Measurements from ENCODE around the gene CYP11A1. TPM values are rescaled to one million over a fixed set of nuclear protein-coding genes. Genes with fewer than 3 reads are reported as not detected.
A peak's percentile ranks its signal among the peaks of the same experiment; 100 is the strongest.

Gene CYP11A1
- total RNA-seq, 1 donor from 2014 or later = not detected

DNA sequence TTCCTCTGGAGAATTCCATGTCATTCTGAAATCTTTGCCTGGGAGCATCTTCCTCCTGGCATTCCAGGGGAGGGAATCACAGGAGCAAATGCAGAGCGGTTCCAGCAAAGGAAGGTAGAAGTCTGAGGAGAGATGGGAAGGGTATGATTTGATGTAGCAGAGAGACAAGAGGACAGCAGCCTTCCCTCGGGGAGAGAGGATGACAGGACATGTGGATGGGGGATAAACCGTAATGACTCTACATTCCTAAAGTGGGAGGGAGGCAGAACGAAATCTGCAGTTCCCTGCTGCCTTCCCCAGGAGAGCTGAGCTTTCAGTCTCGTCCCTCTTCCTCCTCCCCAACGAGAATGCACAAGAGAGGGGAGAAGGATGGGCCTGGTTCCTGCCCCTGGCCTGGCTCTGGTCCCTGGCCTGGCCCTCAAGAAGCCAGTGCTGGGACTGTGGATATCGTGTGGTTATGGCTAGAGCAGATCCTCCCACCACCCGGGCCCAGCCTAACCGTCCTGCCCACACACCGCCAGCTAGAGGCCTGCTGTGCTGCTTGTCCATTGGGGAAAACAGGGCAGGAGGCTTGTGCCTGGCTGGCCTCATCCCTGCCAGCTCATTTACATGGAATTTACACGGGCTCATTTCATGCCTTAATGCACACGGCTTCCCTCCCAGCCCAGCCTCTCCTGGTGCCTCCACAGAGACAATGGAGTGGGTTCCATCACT lies 39.7 kb upstream of the CYP11A1 start:
- DNase-seq (ENCODE audit: low spot score) = no peak
- no peaks in the 10 kb centered on the region for H3K9me3 Mint-ChIP-seq
- peaks cover 38% of the 10 kb centered on the region for H3K4me1 Mint-ChIP-seq (ENCODE audit: low read depth)
- H3K27ac Mint-ChIP-seq = no peak overlapping the region
- H3K4me3 Mint-ChIP-seq (ENCODE audit: low read depth) = no peak overlapping the region
- H3K27me3 Mint-ChIP-seq (ENCODE audit: low read depth) = no peaks in the 10 kb centered on the region
- intact Hi-C loops (cut with micrococcal nuclease) = no loop called here
- peaks cover 42% of the 10 kb centered on the region for H3K36me3 Mint-ChIP-seq (ENCODE audit: low read depth)

DNA sequence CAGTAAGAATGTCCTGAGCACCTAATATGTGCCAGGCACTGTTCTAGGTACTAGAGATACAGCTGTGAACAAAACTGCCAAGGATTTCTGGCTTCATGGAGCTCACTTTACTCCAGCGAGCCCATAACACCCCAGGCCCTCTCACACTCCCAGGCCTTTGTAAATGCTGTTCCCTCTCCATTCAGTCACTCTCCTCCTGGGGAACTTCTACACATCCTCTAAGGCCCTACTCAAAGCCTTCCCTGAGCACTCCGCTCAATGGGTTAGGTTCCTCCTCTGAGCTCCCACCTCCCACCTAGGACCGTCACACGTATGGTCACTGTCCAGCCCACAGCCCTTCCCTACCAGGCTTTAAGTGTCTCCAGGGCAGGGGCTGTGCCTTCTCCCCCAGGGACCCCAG lies 39.1 kb upstream of the CYP11A1 start:
- Mint-ChIP-seq H3K4me3 (ENCODE audit: low read depth) (no peak overlapping the region), H3K27me3 (ENCODE audit: low read depth) (no peaks in the 10 kb centered on the region), H3K36me3 (ENCODE audit: low read depth) (peaks cover 37% of the 10 kb centered on the region), H3K9me3 (no peaks in the 10 kb centered on the region), H3K4me1 (ENCODE audit: low read depth) (peaks cover 44% of the 10 kb centered on the region), H3K27ac (no peak overlapping the region)
- intact Hi-C loops (cut with micrococcal nuclease) = no loop called here
- no peak for DNase-seq (ENCODE audit: low spot score)

DNA sequence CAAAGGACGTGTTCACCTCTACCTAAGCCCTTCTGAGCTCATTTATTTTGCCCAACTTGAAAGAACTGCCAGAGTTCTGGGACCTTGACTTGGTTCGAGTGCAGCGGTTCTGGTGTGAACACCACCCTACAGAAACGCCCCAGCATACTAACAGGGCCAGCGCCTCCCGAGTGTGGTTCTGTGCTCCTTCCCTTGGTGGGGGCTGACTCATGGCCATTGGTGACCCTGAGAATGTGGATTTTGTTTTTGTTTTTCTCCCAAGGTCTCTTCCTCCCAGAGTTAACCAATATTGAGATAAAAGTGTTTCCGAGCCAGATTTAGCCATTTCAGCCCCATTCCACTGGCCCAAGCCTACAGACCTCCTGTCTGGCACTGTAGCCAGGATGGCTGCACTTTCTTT lies 38.4 kb upstream of the CYP11A1 start:
- peaks cover 31% of the 10 kb centered on the region for H3K36me3 Mint-ChIP-seq (ENCODE audit: low read depth)
- no peak for DNase-seq (ENCODE audit: low spot score)
- H3K27ac Mint-ChIP-seq = no peak overlapping the region
- peaks cover 51% of the 10 kb centered on the region for H3K4me1 Mint-ChIP-seq (ENCODE audit: low read depth)
- intact Hi-C loops (cut with micrococcal nuclease) = no loop called here
- H3K27me3 Mint-ChIP-seq (ENCODE audit: low read depth) = no peaks in the 10 kb centered on the region
- no peak overlapping the region for H3K4me3 Mint-ChIP-seq (ENCODE audit: low read depth)
- no peaks in the 10 kb centered on the region for H3K9me3 Mint-ChIP-seq

DNA sequence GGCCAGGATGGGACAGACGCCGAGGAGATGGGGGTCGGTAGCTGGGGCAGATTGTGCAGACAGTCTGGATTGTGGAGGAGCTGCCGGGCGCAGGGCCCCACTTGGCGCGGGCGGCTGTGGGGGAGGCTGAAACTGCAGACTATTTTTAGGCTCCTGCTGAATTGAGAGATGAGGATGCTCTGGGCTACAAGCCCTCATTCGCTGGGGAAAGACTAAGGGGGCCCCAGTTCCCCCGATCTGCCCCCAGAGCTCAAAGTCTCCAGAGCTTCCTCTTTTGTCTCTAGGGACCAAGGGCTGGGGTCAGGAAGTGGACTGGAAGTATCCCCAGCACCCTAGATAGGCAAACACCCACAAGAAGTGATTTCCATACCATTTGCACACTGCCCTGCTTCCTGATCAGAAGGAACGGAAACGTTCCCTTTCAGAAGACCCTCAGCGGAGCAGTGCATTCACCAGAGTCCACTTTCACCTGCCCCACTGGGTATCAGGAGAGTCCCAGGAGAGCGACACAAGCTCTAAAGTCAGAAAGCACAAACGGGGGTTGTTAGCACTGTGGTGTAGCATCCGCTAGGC lies 36.6 kb upstream of the CYP11A1 start:
- DNase-seq (ENCODE audit: low spot score) = no peak
- H3K4me3 Mint-ChIP-seq (ENCODE audit: low read depth) = no peak overlapping the region
- intact Hi-C loops (cut with micrococcal nuclease) = loop anchor here (1.0 kb wide), 1 partner anchor 57 kb away; the partner anchor contains the start of gene UBL7
- peaks cover 62% of the 10 kb centered on the region for H3K4me1 Mint-ChIP-seq (ENCODE audit: low read depth)
- H3K27me3 Mint-ChIP-seq (ENCODE audit: low read depth) = no peaks in the 10 kb centered on the region
- H3K36me3 Mint-ChIP-seq (ENCODE audit: low read depth) = peaks cover 21% of the 10 kb centered on the region
- H3K9me3 Mint-ChIP-seq = no peaks in the 10 kb centered on the region
- peak overlapping the region; percentile 84 for H3K27ac Mint-ChIP-seq

DNA sequence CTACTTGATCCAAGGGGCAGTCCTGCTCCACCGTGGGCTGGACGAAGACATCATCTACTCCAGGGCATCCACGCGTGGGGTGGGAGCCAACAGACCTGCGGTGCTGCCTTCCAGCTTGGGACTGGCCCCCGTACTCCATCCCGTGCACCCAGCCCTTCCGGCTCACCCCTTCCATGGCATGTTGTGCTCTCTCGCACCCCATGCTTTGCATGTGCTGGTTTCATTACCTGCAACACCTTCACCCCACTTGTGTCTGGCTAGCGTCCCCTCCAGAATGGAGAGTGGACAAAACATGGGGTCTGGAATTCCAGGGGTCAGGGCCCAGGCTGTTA lies 36.1 kb upstream of the CYP11A1 start:
- peak overlapping the region; percentile 84 for H3K27ac Mint-ChIP-seq
- H3K9me3 Mint-ChIP-seq = no peaks in the 10 kb centered on the region
- H3K4me3 Mint-ChIP-seq (ENCODE audit: low read depth) = peak overlapping the region; percentile 3
- no peak for DNase-seq (ENCODE audit: low spot score)
- peaks cover 21% of the 10 kb centered on the region for H3K36me3 Mint-ChIP-seq (ENCODE audit: low read depth)
- H3K4me1 Mint-ChIP-seq (ENCODE audit: low read depth) = peaks cover 65% of the 10 kb centered on the region
- intact Hi-C loops (cut with micrococcal nuclease) = loop anchor here (1.0 kb wide), 1 partner anchor 58 kb away; the partner anchor contains the start of gene UBL7
- no peaks in the 10 kb centered on the region for H3K27me3 Mint-ChIP-seq (ENCODE audit: low read depth)

DNA sequence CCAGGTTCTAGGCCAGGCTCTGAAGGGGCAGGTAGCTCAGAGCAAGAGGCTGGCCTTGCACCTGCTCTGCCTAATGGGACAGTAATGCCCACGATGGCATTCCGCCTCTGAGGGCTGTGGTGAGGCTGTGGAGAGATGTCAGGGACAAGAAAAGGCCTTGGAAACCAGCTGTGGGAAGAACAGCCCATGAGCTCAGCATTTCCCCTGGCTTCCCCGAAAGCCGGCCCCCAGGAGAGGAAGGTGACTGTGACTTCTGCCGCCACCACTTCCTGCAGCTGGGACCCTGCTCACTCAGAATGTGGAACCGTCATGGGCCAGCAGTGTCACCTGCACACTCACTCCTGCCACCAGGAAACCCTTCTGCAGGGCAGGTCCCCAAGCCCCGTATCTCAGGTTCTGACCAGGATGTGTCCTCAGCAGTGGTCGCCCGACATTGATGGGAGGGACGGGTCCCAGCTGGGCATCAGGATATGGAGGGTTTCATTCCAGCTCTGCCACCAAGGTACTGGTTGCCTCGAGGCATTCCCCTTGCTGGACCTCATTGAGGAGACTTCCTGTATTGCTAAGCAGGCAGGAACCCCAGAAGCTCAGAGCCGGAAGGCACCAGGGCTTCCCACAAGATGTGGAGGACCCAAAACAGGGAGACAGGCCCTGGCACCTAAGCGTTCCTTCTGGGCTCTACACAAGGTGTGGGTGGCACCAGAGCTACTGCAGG lies 35.6 kb upstream of the CYP11A1 start:
- intact Hi-C loops (cut with micrococcal nuclease) = loop anchor here (1.0 kb wide), 1 partner anchor 58 kb away; the partner anchor contains the start of gene UBL7
- DNase-seq (ENCODE audit: low spot score) = peak; percentile 64
- H3K4me1 Mint-ChIP-seq (ENCODE audit: low read depth) = peaks cover 70% of the 10 kb centered on the region
- H3K36me3 Mint-ChIP-seq (ENCODE audit: low read depth) = peaks cover 17% of the 10 kb centered on the region
- no peaks in the 10 kb centered on the region for H3K9me3 Mint-ChIP-seq
- H3K4me3 Mint-ChIP-seq (ENCODE audit: low read depth) = peak overlapping the region; percentile 3
- no peaks in the 10 kb centered on the region for H3K27me3 Mint-ChIP-seq (ENCODE audit: low read depth)
- H3K27ac Mint-ChIP-seq = peak overlapping the region; percentile 84

DNA sequence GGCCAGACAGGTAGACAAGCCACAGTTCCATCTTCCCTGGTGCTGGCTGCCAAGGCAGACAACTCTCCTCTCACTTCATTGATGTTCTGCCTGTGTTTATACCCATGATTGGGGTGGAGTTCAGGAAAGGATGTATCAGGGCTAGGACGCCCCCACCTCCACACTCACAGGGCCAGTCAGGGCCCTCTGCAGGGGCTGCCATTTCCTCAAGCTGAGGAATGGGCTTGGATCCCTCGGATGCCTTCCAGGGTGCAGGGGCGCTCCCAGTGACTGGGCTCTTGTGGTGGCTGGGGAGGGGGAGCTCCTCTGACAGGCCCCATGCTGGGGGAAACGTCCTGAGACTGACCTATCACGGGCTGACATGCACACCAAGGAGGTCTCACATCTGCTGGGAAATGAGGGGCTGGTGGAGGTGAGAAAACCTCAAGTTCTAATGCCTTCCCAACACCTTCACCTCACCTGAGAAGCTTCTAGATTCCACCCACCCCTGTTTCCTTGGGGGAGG lies 34.9 kb upstream of the CYP11A1 start:
- peaks cover 14% of the 10 kb centered on the region for H3K36me3 Mint-ChIP-seq (ENCODE audit: low read depth)
- no peak for DNase-seq (ENCODE audit: low spot score)
- peak overlapping the region; percentile 84 for H3K27ac Mint-ChIP-seq
- intact Hi-C loops (cut with micrococcal nuclease) = no loop called here
- H3K4me1 Mint-ChIP-seq (ENCODE audit: low read depth) = peaks cover 74% of the 10 kb centered on the region
- no peak overlapping the region for H3K4me3 Mint-ChIP-seq (ENCODE audit: low read depth)
- no peaks in the 10 kb centered on the region for H3K27me3 Mint-ChIP-seq (ENCODE audit: low read depth)
- no peaks in the 10 kb centered on the region for H3K9me3 Mint-ChIP-seq

DNA sequence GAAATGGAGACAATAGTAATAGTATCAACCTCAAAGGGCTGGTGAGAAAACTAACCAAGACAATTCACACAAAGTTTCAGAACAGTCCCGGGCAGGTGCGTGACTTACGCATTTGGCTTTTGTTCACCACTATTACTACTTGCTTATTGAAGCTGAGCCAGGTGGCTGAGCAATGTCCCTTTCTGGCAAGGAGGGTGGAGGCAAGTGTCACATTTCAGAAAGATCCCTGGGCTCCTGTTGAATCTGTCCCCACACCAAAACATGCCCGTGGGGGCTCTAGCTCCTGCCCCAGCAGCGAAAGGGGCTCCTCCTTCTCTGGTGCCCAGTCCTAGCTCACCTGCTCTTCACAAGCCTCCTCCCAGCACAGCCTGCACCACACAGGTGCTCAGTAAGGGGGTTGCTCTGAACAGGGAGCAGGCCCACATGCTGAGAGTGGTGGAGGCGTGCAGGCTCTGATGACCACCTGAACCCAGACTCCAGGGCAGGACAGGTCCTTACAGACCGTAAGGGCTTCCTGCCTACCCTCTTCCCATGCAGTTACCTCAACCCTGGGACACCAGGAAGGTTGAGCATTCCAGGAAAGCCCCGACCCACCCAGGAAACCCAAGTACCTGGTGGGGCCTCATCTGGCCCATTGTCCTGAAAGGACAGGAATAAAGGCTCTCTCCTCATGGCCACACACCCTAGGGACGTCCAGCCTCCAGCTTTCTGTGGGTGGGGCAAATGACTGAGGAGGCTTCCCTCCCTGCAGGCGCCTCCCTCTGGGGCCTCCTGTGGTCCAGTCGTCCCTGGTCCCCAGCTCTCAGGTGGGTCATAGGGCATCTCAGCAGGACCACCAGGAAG lies 33.7 kb upstream of the CYP11A1 start:
- Mint-ChIP-seq H3K36me3 (ENCODE audit: low read depth) (peaks cover 6% of the 10 kb centered on the region), H3K9me3 (no peaks in the 10 kb centered on the region), H3K27me3 (ENCODE audit: low read depth) (no peaks in the 10 kb centered on the region), H3K27ac (peak overlapping the region; percentile 91), H3K4me1 (ENCODE audit: low read depth) (peaks cover 79% of the 10 kb centered on the region), H3K4me3 (ENCODE audit: low read depth) (peak overlapping the region; percentile 9)
- no peak for DNase-seq (ENCODE audit: low spot score)
- intact Hi-C loops (cut with micrococcal nuclease) = loop anchor here (1.0 to 2.0 kb wide), 3 partner anchors 17 to 140 kb away; partner anchors contain the start of genes ARID3B and SEMA7A

DNA sequence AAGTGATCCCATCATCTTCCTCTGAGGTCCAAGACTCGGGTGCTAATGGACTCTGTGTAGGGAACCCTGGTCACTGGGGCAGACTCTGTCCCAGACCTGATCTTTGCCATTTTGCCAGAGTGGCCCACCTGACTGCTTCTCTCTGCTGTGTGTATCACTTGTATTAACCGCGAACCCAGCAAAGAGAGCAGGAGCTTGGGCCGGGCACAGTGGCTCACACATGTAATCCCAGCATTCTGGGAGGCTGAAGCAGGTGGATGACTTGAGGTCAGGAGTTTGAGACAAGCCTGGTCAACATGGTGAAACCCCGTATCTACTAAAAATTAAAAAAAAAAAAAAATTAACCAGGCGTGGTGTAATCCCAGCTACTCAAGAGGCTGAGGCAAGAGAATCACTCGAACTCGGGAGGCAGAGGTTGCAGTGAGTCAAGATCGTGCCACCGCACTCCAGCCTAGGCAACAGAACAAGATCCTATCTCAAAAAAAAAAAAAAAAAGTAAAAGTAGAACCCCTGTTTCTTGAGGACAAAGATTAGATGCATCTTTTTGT lies 32.9 kb upstream of the CYP11A1 start:
- peak; percentile 55 for DNase-seq (ENCODE audit: low spot score)
- intact Hi-C loops (cut with micrococcal nuclease) = loop anchor here (1.0 to 2.0 kb wide), 3 partner anchors 16 to 141 kb away; partner anchors contain the start of genes ARID3B and SEMA7A
- no peaks in the 10 kb centered on the region for H3K27me3 Mint-ChIP-seq (ENCODE audit: low read depth)
- peaks cover 5% of the 10 kb centered on the region for H3K36me3 Mint-ChIP-seq (ENCODE audit: low read depth)
- no peaks in the 10 kb centered on the region for H3K9me3 Mint-ChIP-seq
- peak overlapping the region; percentile 91 for H3K27ac Mint-ChIP-seq
- peak overlapping the region; percentile 43 for H3K4me3 Mint-ChIP-seq (ENCODE audit: low read depth)
- peaks cover 79% of the 10 kb centered on the region for H3K4me1 Mint-ChIP-seq (ENCODE audit: low read depth)

DNA sequence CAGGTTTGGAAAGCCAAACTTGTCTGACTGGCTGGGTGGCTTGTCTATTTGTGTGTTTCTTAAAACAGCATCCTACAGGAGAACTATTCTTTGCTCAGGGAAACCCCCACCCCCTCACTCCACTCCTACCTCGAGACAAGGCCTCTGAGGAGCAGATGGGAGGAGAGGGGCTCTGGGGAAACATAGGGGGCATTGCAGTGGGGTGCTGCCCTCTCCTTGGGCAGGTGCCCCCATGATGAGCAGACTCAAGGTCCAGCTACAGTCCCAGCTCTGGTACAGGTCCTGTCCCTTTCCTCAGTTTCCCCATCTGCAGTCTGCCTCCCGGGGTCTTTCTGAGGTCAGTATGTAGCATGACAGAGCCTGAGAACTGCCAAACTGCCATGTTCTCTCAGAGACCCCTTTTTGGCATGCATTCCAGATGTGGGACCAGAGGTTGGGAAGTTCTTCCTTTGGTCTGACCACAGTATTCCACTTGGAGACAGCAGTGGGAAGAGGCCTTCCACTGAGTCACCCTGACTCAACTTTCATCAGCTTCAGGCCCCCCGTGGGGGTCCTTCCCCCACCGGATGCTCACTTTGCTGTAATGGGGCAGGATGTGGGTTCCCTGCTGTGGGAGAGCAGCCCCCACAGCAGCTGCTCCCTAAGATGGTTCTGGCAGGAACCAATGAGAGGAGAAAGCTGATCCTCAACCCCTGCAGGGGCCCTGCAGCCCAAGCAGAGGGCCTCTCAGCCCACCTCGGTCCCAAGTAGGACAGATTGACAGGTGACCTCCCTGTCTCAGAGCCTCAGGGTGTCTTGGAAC lies 32.3 kb upstream of the CYP11A1 start:
- Mint-ChIP-seq H3K9me3 (no peaks in the 10 kb centered on the region), H3K36me3 (ENCODE audit: low read depth) (peaks cover 5% of the 10 kb centered on the region), H3K27me3 (ENCODE audit: low read depth) (no peaks in the 10 kb centered on the region), H3K4me1 (ENCODE audit: low read depth) (peaks cover 83% of the 10 kb centered on the region), H3K4me3 (ENCODE audit: low read depth) (peak overlapping the region; percentile 43), H3K27ac (peak overlapping the region; percentile 91)
- DNase-seq (ENCODE audit: low spot score) = peak; percentile 42
- intact Hi-C loops (cut with micrococcal nuclease) = loop anchor here (1.0 to 2.0 kb wide), 3 partner anchors 15 to 142 kb away; partner anchors contain the start of genes ARID3B and SEMA7A

DNA sequence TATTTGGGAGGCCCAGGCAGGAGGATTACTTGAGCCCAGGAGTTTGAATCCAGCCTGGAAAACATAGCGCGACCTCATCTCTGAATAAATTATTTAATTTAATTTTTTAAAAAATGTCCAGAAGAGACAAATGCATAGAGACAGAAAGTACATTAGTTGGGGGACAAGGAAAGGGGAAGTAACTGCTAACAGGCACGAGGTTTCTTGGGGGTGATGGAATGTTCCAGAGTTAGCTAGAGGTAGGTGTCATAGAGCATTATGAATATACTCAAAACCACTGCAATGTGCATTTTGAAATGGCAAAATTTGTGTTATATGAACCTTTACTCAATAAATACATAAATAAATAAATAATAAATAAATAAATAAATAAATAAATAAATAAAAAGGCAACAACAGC lies 31.7 kb upstream of the CYP11A1 start:
- peaks cover under 1% of the 10 kb centered on the region for H3K36me3 Mint-ChIP-seq (ENCODE audit: low read depth)
- no peak overlapping the region for H3K4me3 Mint-ChIP-seq (ENCODE audit: low read depth)
- intact Hi-C loops (cut with micrococcal nuclease) = no loop called here
- H3K4me1 Mint-ChIP-seq (ENCODE audit: low read depth) = peaks cover 82% of the 10 kb centered on the region
- peak overlapping the region; percentile 66 for H3K27ac Mint-ChIP-seq
- H3K9me3 Mint-ChIP-seq = no peaks in the 10 kb centered on the region
- no peak for DNase-seq (ENCODE audit: low spot score)
- no peaks in the 10 kb centered on the region for H3K27me3 Mint-ChIP-seq (ENCODE audit: low read depth)
